Duodenal mucosa (tissue), 2 donors: ENCODE results near the gene ZNF316.
"Not testable (repeated sequence)": the region's sequence is repeated elsewhere in the genome, so short reads cannot be mapped to it uniquely, and the experiment has no call there.

Experiments used
- H3K27ac ChIP-seq: one replicate; pipeline ENCODE4 v1.7.0; 2013; ENCODE audit warnings: low read depth, low read length
- H3K27me3 ChIP-seq, 2 donors: one replicate each; pipeline ENCODE4 v1.7.0; 2013; ENCODE audit warnings: low read length in 2 of 2, control low read depth in 1 of 2; ENCODE audit not compliant: insufficient read depth in 2 of 2, control insufficient read depth in 1 of 2
- H3K36me3 ChIP-seq, 2 donors: one replicate each; pipeline ENCODE4 v1.7.0; 2013; ENCODE audit warnings: low read length in 2 of 2, control low read depth in 1 of 2; ENCODE audit not compliant: insufficient read depth in 2 of 2, control insufficient read depth in 1 of 2
- H3K4me1 ChIP-seq, 2 donors: one replicate each; pipeline ENCODE4 v1.7.0; 2013; ENCODE audit warnings: low read length in 2 of 2, control low read depth in 1 of 2; ENCODE audit not compliant: insufficient read depth in 2 of 2, control insufficient read depth in 1 of 2
- H3K4me3 ChIP-seq, 2 donors: one replicate each; pipeline ENCODE4 v1.7.0; 2013; ENCODE audit warnings: low read length in 2 of 2, low read depth in 1 of 2
- H3K9ac ChIP-seq, 2 donors: one replicate each; pipeline ENCODE4 v1.7.0; 2013; ENCODE audit warnings: low read length in 2 of 2, low read depth in 1 of 2
- H3K9me3 ChIP-seq, 2 donors: one replicate each; pipeline ENCODE4 v1.7.0; 2013; ENCODE audit warnings: low read length in 2 of 2, control low read depth in 1 of 2; ENCODE audit not compliant: control insufficient read depth in 1 of 2

ZNF316 gene

GRCh38 chr7:6621195-6622133 lies 15.7 kb upstream of the ZNF316 start:
- H3K4me3 ChIP-seq: peak overlapping the region in 1 of 2 donors; percentile 52
- peaks cover 0 to 8% of the 10 kb centered on the region in 2 donors for H3K36me3 ChIP-seq
- no peaks in the 10 kb centered on the region for H3K9me3 ChIP-seq

GRCh38 chr7:6622134-6622710 lies 14.9 kb upstream of the ZNF316 start:
- H3K9me3 ChIP-seq: no peaks in the 10 kb centered on the region
- H3K4me1 ChIP-seq: peaks cover 8 to 12% of the 10 kb centered on the region in 2 donors
- H3K27ac ChIP-seq: no peak overlapping the region
- H3K4me3 ChIP-seq: no peak overlapping the region
- H3K36me3 ChIP-seq: peaks cover 0 to 8% of the 10 kb centered on the region in 2 donors
- H3K9ac ChIP-seq: no peak overlapping the region
- peaks cover 0 to 5% of the 10 kb centered on the region in 2 donors for H3K27me3 ChIP-seq

More at GRCh38 chr7:6621195-6622133, 15.7 kb upstream of the ZNF316 start:
- Histone ChIP-seq H3K27ac (no peak overlapping the region), H3K9ac (no peak overlapping the region), H3K4me1 (peaks cover 8 to 12% of the 10 kb centered on the region in 2 donors), H3K27me3 (peaks cover 3 to 9% of the 10 kb centered on the region in 2 donors)

DNA sequence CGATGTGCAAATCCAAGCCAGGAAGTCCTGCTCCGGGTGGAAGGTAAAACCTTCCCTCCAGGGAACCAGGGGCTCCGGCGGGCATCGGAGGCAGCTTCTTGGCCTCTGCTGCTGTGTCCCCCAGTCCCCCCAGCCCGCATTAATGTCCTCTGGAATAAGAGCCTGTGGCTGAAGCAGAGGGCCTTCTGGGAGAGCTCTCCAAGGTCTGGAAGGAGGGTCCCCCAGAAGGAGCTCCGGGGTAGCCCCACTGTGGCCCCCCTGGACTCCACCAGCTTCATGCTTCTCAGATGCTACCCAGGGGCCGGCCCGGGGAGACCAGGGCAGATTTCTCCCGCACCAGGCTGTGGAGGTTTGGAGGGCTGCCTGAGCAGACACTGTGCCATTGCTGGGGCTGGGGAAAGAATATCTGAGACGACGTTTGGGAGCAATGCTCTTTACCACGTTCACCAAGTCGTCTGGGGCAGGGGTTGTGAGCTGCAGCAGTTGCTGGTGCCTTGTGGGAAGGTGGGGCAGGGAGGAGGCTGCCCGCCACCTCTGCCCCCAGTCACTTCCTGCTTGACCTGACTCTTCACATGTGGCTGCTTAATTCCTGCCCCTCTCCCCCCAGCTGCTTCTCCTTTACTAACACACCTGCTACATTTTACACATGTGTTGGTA lies 13.4 kb upstream of the ZNF316 start:
- peaks cover 8 to 12% of the 10 kb centered on the region in 2 donors for H3K4me1 ChIP-seq
- H3K4me3 ChIP-seq: no peak overlapping the region
- H3K9ac ChIP-seq: no peak overlapping the region
- H3K27ac ChIP-seq: no peak overlapping the region
- H3K36me3 ChIP-seq: peaks cover 0 to 8% of the 10 kb centered on the region in 2 donors
- no peaks in the 10 kb centered on the region for H3K9me3 ChIP-seq
- no peaks in the 10 kb centered on the region for H3K27me3 ChIP-seq

DNA sequence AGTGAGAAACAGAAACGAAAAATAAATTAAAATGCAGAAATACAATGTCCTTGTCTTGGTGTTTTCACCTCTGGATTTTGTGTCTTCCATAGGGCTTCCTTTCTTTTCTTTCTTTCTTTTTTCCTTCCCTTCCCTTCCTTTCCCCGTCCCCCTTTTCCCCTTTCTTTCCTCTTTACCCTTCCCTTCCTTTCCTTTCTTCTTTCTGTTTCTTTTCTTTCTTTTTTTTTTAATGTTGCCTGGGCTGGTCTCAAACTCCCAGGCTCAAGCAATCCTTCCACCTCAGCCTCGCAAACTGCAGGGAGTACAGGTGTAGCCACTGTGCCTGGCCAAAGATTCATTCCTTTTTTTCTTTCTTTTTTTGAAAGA lies 12.9 kb upstream of the ZNF316 start:
- Histone ChIP-seq H3K4me3 (no peak overlapping the region), H3K4me1 (peaks cover 8 to 12% of the 10 kb centered on the region in 2 donors), H3K9ac (no peak overlapping the region), H3K27me3 (no peaks in the 10 kb centered on the region), H3K9me3 (no peaks in the 10 kb centered on the region), H3K36me3 (peaks cover 0 to 8% of the 10 kb centered on the region in 2 donors), H3K27ac (no peak overlapping the region)

- no peaks in the 10 kb centered on the region for H3K9me3 ChIP-seq
- H3K27ac ChIP-seq: no peak overlapping the region
- no peak overlapping the region for H3K9ac ChIP-seq
- no peak overlapping the region for H3K4me3 ChIP-seq
- H3K36me3 ChIP-seq: no peaks in the 10 kb centered on the region
- no peaks in the 10 kb centered on the region for H3K27me3 ChIP-seq
- H3K4me1 ChIP-seq: peaks cover 3 to 8% of the 10 kb centered on the region in 2 donors
These were observed 9.1 kb upstream of the ZNF316 start for GRCh38 chr7:6628045-6628444.

DNA sequence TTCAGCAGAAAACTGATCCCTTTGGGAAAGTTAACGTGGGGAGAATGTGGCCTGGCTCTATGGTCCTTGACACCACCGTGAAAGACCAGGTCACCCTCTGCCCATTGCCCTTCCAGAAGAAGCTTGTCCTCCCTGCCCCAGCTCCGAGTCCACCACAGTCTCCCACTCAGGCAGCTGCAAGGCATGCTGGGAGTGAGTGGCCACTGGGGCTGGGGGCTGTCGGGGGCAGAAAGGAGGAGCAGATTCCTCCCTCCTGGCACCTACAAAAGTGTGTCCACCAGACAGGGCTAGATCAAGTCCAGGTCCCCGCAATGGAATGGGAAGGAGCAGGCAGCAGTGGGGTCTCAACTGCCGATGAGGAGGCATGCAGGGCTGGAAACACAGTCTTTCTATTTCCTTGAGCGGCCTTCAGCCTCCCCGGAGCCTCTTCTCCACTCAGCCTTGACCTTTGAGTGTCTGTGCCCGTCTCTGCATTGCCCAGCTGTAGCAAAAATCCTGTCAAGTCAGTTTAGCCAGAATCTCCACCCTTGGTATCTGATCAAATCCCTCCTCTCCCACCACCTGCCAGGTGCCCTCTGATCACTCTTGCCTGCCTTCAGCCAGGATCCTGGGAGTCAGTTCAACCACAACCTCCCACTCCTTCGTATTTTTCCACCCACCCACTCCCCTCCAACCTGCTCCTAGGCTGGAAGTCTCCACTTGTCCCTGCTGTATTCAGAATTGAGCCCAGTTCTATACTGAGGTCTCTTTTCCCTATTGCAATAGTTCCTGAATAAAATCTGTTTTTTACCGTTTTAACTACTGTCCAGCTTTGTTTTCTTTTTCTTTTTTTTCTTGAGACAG lies 6.9 kb upstream of the ZNF316 start:
- Histone ChIP-seq H3K27ac (no peak overlapping the region), H3K27me3 (no peaks in the 10 kb centered on the region), H3K4me3 (no peak overlapping the region), H3K4me1 (peaks cover 0 to 8% of the 10 kb centered on the region in 2 donors), H3K36me3 (no peaks in the 10 kb centered on the region), H3K9me3 (no peaks in the 10 kb centered on the region), H3K9ac (no peak overlapping the region)

- H3K4me1 ChIP-seq: peaks cover 0 to 12% of the 10 kb centered on the region in 2 donors
- no peak overlapping the region for H3K27ac ChIP-seq
These were observed 5.5 kb upstream of the ZNF316 start for GRCh38 chr7:6631605-6632004.

GRCh38 chr7:6634021-6634420 lies 3.1 kb upstream of the ZNF316 start:
- Histone ChIP-seq H3K4me1 (peaks cover 9 to 19% of the 10 kb centered on the region in 2 donors), H3K9ac (no peak overlapping the region), H3K27ac (no peak overlapping the region), H3K9me3 (no peaks in the 10 kb centered on the region), H3K4me3 (no peak overlapping the region), H3K27me3 (no peaks in the 10 kb centered on the region), H3K36me3 (no peaks in the 10 kb centered on the region)

More at GRCh38 chr7:6631605-6632004, 5.5 kb upstream of the ZNF316 start:
- H3K27me3 ChIP-seq: no peaks in the 10 kb centered on the region
- no peak overlapping the region for H3K9ac ChIP-seq
- no peaks in the 10 kb centered on the region for H3K36me3 ChIP-seq
- no peaks in the 10 kb centered on the region for H3K9me3 ChIP-seq
- no peak overlapping the region for H3K4me3 ChIP-seq

DNA sequence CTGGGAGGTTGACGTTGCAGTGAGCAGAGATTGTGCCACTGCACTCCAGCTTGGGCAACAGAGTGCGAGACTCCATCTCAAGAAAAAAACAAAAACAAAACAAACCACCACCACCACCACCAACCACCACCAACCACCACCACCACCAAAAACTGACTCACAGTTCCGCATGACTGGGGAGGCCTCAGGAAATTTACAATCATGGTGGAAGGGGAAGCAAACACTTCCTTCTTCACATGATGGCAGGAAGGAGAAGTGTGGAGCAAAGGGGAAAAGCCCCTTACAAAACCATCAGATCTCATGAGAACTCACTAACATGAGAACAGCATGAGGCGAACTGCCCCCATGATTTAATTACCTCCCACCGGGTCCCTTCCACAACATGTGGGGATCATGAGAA lies 2.1 kb upstream of the ZNF316 start:
- not testable (repeated sequence) for H3K9ac ChIP-seq, H3K27me3 ChIP-seq, H3K36me3 ChIP-seq, H3K9me3 ChIP-seq, H3K4me3 ChIP-seq, H3K27ac ChIP-seq
- H3K4me1 ChIP-seq: peaks cover 9 to 17% of the 10 kb centered on the region in 2 donors
